Stimulated activated CD4-positive, alpha-beta T cell treated with anti-CD3 and anti-CD28 coated beads, Interleukin-15, amount 100 ng/mL, for 48 hours (primary cell): ENCODE results near the gene KCNJ12.
"Not testable (repeated sequence)": the region's sequence is repeated elsewhere in the genome, so short reads cannot be mapped to it uniquely, and the experiment has no call there.

Source experiments
- DNase-seq, 2 donors: peaks; one replicate each; pipeline ENCODE4 v3.0.0-alpha.2; 2020; ENCODE audit warnings: low read depth in 2 of 2

KCNJ12 gene

GRCh38 chr17:21421421-21422310 lies 45.5 kb downstream of the KCNJ12 start:
- not testable (repeated sequence) for DNase-seq

- not testable (repeated sequence) for DNase-seq
These were observed 46.4 kb downstream of the KCNJ12 start for GRCh38 chr17:21422311-21423189.

GRCh38 chr17:21423190-21423493 lies 47.0 kb downstream of the KCNJ12 start:
- DNase-seq: not testable (repeated sequence)

- not testable (repeated sequence) for DNase-seq
These were observed 48.5 kb downstream of the KCNJ12 start for GRCh38 chr17:21424697-21425096.

- DNase-seq: no peak
These were observed 49.2 kb downstream of the KCNJ12 start for GRCh38 chr17:21425321-21425720.

GRCh38 chr17:21425736-21426135 lies 49.6 kb downstream of the KCNJ12 start:
- no peak for DNase-seq

GRCh38 chr17:21426246-21426645 lies 50.1 kb downstream of the KCNJ12 start:
- DNase-seq: not testable (repeated sequence)

GRCh38 chr17:21426876-21427275 lies 50.7 kb downstream of the KCNJ12 start:
- DNase-seq: not testable (repeated sequence)

GRCh38 chr17:21427727-21428126 lies 51.6 kb downstream of the KCNJ12 start:
- not testable (repeated sequence) for DNase-seq

- not testable (repeated sequence) for DNase-seq
These were observed 52.7 kb downstream of the KCNJ12 start for GRCh38 chr17:21428752-21429424.

- not testable (repeated sequence) for DNase-seq
These were observed 53.9 kb downstream of the KCNJ12 start for GRCh38 chr17:21429921-21430628.

- DNase-seq: not testable (repeated sequence)
These were observed 57.8 kb downstream of the KCNJ12 start for GRCh38 chr17:21433971-21434370.

- not testable (repeated sequence) for DNase-seq
These were observed 58.8 kb downstream of the KCNJ12 start for GRCh38 chr17:21434976-21435375.

- not testable (repeated sequence) for DNase-seq
These were observed 60.3 kb downstream of the KCNJ12 start for GRCh38 chr17:21436481-21436880.

- not testable (repeated sequence) for DNase-seq
These were observed 61.0 kb downstream of the KCNJ12 start for GRCh38 chr17:21436883-21437836.

GRCh38 chr17:21438316-21439014 lies 62.3 kb downstream of the KCNJ12 start:
- not testable (repeated sequence) for DNase-seq

- DNase-seq: not testable (repeated sequence)
These were observed 62.8 kb downstream of the KCNJ12 start for GRCh38 chr17:21439015-21439336.

GRCh38 chr17:21445091-21445650 lies 69.0 kb downstream of the KCNJ12 start:
- no peak for DNase-seq

- DNase-seq: not testable (repeated sequence)
These were observed 71.4 kb downstream of the KCNJ12 start for GRCh38 chr17:21447552-21447951.
